ENCODE results near the gene LRRC71.

The LRRC71 gene

DNA sequence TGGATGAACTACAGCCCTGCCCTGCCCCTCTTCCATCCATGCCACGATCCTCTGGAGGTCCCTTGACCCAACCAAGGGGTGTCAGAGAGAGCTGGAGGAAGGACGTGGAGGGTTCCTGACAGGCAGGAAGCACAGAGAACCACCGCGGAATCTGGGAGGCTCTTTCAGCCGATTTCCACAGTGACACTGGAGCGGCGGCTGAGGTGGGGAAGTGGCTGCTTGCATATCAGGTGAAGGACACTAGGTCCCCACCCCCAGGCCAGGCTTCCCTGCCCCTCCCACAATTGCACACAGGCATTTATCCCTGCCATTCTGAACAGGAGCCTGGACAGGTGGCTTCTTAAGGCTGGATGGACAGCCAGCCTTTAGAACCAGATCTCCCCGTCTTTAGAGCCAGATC is 17.5 kb downstream of the LRRC71 start:
- Histone ChIP-seq H3K27me3 (ENCODE audit: control insufficient read depth, insufficient read depth, low read length) (no peaks in the 10 kb centered on the region), H3K36me3 (ENCODE audit: control insufficient read depth, insufficient read depth, low read length) (peaks cover 18% of the 10 kb centered on the region), H3K9ac (ENCODE audit: low read length) (no peak overlapping the region), H3K4me1 (ENCODE audit: control insufficient read depth, insufficient read depth, low read length) (no peaks in the 10 kb centered on the region), H3K4me3 (ENCODE audit: low read length) (no peak overlapping the region), H3K9me3 (ENCODE audit: control insufficient read depth, low read length) (no peaks in the 10 kb centered on the region)

DNA sequence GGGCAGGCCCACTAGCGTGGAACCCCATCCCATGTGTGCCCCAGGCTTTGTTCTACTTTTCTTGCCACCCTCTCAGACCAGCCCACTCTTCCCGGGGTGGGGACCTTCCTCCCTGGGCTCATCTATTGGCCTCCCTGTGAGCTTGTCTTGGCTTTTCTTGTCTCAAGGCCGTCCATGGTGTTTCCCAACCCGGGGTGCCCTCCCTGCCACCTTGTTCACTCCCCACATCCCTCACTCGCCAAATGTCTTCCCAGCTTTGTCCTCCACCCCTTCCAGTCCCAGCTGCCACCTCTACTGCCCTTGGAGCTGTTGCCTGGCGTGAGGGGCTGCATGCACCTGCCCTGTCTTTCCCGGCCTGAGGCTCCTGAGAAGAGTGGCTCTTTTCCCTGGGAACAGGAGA is 18.4 kb downstream of the LRRC71 start:
- no peaks in the 10 kb centered on the region for H3K4me1 ChIP-seq (ENCODE audit: control insufficient read depth, insufficient read depth, low read length)
- no peaks in the 10 kb centered on the region for H3K9me3 ChIP-seq (ENCODE audit: control insufficient read depth, low read length)
- no peak overlapping the region for H3K4me3 ChIP-seq (ENCODE audit: low read length)
- H3K9ac ChIP-seq (ENCODE audit: low read length): no peak overlapping the region
- H3K36me3 ChIP-seq (ENCODE audit: control insufficient read depth, insufficient read depth, low read length): peaks cover 18% of the 10 kb centered on the region
- no peaks in the 10 kb centered on the region for H3K27me3 ChIP-seq (ENCODE audit: control insufficient read depth, insufficient read depth, low read length)

DNA sequence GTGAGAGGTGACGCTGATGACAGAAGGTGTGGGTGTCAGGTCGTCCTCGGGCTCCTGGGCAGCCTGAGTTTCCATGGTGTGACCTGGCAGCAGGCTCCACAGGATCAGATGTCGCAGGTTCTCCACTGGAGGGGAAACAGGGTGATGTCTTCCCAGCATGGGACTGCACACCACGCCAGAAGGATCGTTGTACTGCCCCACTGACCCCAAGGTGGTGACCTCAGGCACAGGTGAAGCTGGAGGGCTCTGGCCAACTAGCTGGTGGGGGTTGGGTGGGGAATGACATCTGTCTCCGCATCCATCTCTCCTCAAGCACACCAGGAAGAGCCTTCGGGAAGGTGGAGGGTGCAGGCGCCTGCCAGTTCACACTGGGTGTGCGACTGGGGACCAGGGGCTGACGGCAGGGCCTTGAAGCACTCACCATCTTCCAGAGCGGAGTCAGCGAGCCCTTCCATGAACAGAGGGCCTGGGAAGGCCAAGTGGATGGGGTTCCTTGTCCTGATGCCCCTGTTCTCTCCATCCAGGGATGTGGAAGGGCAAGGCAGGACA is 19.4 kb downstream of the LRRC71 start:
- no peaks in the 10 kb centered on the region for H3K27me3 ChIP-seq (ENCODE audit: control insufficient read depth, insufficient read depth, low read length)

DNA sequence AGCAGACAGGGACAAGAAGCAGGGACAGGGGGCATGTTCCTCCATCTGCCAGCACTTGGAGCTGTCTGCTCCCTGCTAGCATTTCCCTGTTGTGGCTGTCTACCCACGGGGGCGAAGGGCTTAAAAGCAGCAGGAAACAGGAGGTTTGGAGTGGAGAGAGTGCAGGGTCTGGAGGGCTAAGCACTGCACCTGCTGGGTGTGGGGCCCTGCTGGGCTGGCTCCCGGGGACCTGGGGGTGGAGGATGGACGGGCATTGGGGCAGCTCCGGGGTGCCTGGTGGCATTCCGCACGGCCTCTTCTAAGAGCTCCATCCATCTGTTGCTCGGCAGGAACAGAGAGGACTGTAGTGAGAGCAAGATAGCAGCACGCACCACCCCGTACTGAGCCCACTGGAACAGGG is 21.2 kb downstream of the LRRC71 start:
- Histone ChIP-seq H3K27me3 (ENCODE audit: control insufficient read depth, insufficient read depth, low read length) (no peaks in the 10 kb centered on the region), H3K4me1 (ENCODE audit: control insufficient read depth, insufficient read depth, low read length) (no peaks in the 10 kb centered on the region), H3K4me3 (ENCODE audit: low read length) (no peak overlapping the region), H3K9ac (ENCODE audit: low read length) (no peak overlapping the region), H3K9me3 (ENCODE audit: control insufficient read depth, low read length) (no peaks in the 10 kb centered on the region), H3K36me3 (ENCODE audit: control insufficient read depth, insufficient read depth, low read length) (peaks cover 24% of the 10 kb centered on the region)

More for the DNA sequence above, 19.4 kb downstream of the LRRC71 start:
- Histone ChIP-seq H3K4me1 (ENCODE audit: control insufficient read depth, insufficient read depth, low read length) (no peaks in the 10 kb centered on the region), H3K9ac (ENCODE audit: low read length) (no peak overlapping the region), H3K9me3 (ENCODE audit: control insufficient read depth, low read length) (no peaks in the 10 kb centered on the region), H3K4me3 (ENCODE audit: low read length) (no peak overlapping the region), H3K36me3 (ENCODE audit: control insufficient read depth, insufficient read depth, low read length) (peaks cover 21% of the 10 kb centered on the region)

DNA sequence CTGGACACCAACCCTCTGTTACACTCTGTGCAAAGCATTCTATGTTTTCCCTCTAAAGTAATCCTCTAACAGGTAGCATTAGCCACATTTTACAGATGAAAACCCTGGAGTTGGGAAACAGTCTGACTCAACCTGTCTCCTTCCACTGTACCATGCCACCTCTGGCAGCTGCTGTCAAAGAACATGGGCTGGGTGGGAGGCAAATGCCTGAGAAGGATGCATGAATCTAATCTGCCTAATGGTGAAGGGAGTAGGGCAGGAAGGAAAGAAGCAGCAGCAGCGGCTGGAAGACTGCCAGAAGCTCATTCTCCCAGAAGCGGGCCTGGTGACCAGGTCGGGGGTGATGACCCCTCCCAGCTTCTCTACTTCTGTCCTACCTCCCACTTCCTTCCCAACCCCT is 21.7 kb downstream of the LRRC71 start:
- Histone ChIP-seq H3K36me3 (ENCODE audit: control insufficient read depth, insufficient read depth, low read length) (peaks cover 24% of the 10 kb centered on the region), H3K9me3 (ENCODE audit: control insufficient read depth, low read length) (no peaks in the 10 kb centered on the region), H3K27me3 (ENCODE audit: control insufficient read depth, insufficient read depth, low read length) (no peaks in the 10 kb centered on the region), H3K4me3 (ENCODE audit: low read length) (no peak overlapping the region), H3K9ac (ENCODE audit: low read length) (no peak overlapping the region), H3K4me1 (ENCODE audit: control insufficient read depth, insufficient read depth, low read length) (no peaks in the 10 kb centered on the region)

DNA sequence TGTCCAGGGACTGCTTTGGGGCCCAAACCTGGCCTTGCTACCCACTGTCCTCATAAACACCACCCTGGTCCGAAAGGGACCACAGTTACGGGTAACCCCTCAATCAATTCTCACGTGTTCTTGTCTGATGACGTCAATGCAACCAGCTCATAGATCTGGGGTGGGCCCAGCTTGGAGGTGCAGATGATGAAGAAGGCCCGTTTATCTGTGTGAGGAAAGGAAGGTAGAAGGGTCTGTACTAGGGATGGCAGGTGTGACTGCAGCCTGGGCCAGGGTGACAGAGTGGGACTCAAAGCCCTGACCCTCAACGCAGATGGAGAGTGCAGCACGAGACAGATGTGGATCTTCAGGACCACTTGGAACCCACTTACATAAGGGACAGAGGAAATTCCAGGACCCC is 22.1 kb downstream of the LRRC71 start:
- Histone ChIP-seq H3K27me3 (ENCODE audit: control insufficient read depth, insufficient read depth, low read length) (no peaks in the 10 kb centered on the region), H3K9me3 (ENCODE audit: control insufficient read depth, low read length) (no peaks in the 10 kb centered on the region), H3K36me3 (ENCODE audit: control insufficient read depth, insufficient read depth, low read length) (peaks cover 26% of the 10 kb centered on the region), H3K4me3 (ENCODE audit: low read length) (no peak overlapping the region), H3K9ac (ENCODE audit: low read length) (no peak overlapping the region), H3K4me1 (ENCODE audit: control insufficient read depth, insufficient read depth, low read length) (no peaks in the 10 kb centered on the region)

DNA sequence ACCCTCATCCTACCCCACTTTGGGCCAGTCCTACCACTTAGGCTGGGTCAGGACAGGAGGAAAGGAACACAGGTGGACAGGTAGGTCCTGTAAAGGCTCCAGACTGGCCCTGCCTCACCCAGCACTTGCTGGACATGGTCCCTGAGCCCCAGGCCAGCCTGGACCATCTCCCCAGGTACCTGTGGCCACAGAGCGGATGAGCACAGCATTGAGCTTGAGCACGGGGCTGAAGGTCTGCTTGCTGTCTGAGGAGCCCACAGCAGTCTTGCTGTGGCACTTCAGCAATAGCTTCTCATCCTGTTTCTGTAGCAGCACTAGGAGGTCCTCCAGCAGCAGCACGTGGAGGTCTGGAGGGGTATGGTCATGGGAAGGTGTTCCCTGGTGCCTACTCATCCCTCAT is 23.3 kb downstream of the LRRC71 start:
- Histone ChIP-seq H3K4me1 (ENCODE audit: control insufficient read depth, insufficient read depth, low read length) (no peaks in the 10 kb centered on the region), H3K4me3 (ENCODE audit: low read length) (no peak overlapping the region), H3K36me3 (ENCODE audit: control insufficient read depth, insufficient read depth, low read length) (peaks cover 38% of the 10 kb centered on the region), H3K9ac (ENCODE audit: low read length) (no peak overlapping the region), H3K27me3 (ENCODE audit: control insufficient read depth, insufficient read depth, low read length) (no peaks in the 10 kb centered on the region), H3K9me3 (ENCODE audit: control insufficient read depth, low read length) (no peaks in the 10 kb centered on the region)

DNA sequence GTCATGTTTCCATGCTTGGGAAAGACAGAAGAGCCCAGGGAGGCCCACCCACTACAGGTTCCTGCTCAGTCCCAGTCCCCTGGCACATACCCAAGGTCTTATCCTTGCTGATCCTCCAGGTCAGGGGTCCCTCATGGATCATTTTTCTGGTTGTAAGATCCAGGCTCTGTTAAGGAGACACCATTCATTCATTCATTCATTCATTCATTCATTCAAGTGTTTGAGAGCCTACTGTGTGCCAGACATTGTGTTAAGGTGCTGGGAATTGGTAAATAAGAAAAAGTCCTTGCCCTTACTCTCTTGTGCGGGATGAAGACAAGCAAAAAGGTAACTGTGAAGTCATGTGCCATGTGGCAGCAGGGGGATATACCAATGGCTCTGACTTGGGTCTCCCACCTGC is 23.8 kb downstream of the LRRC71 start:
- Histone ChIP-seq H3K9me3 (ENCODE audit: control insufficient read depth, low read length) (no peaks in the 10 kb centered on the region), H3K4me3 (ENCODE audit: low read length) (no peak overlapping the region), H3K36me3 (ENCODE audit: control insufficient read depth, insufficient read depth, low read length) (peaks cover 43% of the 10 kb centered on the region), H3K27me3 (ENCODE audit: control insufficient read depth, insufficient read depth, low read length) (no peaks in the 10 kb centered on the region), H3K4me1 (ENCODE audit: control insufficient read depth, insufficient read depth, low read length) (no peaks in the 10 kb centered on the region), H3K9ac (ENCODE audit: low read length) (no peak overlapping the region)

DNA sequence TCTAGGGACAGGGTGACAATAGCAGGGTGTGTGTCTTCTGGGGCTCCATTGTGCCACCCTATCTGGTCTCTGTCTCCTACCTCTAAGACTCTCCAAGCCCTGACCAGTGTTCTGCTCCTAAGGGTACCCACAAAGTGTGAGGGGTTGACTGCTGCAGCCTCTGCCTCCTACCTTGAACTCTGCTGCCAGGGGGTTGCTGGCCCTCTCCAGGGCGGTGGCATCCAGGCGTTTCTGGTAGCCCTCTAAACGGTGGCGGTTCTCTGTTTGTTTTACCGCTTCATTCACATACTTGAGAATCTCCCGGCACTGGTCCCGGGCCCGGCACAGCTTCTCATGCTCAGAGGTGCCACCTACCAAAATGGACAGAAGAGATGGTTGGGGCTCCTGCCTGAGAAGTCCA is 24.4 kb downstream of the LRRC71 start:
- H3K9me3 ChIP-seq (ENCODE audit: control insufficient read depth, low read length): no peaks in the 10 kb centered on the region
- no peaks in the 10 kb centered on the region for H3K27me3 ChIP-seq (ENCODE audit: control insufficient read depth, insufficient read depth, low read length)
- H3K9ac ChIP-seq (ENCODE audit: low read length): no peak overlapping the region
- H3K4me3 ChIP-seq (ENCODE audit: low read length): no peak overlapping the region
- H3K4me1 ChIP-seq (ENCODE audit: control insufficient read depth, insufficient read depth, low read length): no peaks in the 10 kb centered on the region
- H3K36me3 ChIP-seq (ENCODE audit: control insufficient read depth, insufficient read depth, low read length): peaks cover 41% of the 10 kb centered on the region

DNA sequence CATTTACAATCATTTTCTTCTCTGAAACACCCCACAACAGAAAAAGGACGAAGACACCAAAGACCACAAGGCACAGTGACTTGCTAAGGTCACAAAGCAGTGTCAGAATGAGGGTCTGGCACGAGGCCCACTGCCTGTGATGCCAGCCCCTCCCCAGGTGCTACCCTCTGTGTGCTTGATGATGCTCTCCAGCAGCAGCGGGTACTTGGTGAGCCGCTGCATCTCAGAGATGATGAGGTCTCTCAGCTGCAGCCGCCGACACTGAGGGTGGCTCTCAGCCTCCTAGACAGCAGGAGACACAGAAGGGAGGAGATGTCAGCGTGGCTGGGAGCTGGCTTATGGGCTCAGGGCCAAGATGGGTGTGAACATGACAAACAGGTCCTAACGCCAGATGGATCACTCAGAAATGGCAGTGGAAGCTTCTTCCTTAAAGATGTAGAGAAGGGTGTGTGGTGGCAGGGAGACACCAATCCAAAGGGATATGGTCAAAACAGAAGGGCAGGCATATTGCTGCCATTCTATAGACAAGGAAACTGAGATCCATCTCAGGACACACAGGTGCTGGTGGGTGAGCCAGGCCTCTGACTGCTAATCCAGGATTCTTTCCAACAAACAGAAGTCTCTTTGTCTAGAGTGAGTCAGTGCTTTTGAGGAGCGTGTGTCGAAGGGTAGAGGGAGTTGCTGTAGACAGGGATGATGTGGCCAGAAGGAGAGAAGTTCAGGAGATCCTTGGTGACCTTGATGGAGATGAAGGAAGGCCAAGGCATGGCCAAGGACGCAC is 25.6 kb downstream of the LRRC71 start:
- peaks cover 36% of the 10 kb centered on the region for H3K36me3 ChIP-seq (ENCODE audit: control insufficient read depth, insufficient read depth, low read length)
- no peaks in the 10 kb centered on the region for H3K4me1 ChIP-seq (ENCODE audit: control insufficient read depth, insufficient read depth, low read length)
- H3K9me3 ChIP-seq (ENCODE audit: control insufficient read depth, low read length): no peaks in the 10 kb centered on the region
- H3K9ac ChIP-seq (ENCODE audit: low read length): no peak overlapping the region
- H3K27me3 ChIP-seq (ENCODE audit: control insufficient read depth, insufficient read depth, low read length): no peaks in the 10 kb centered on the region
- H3K4me3 ChIP-seq (ENCODE audit: low read length): no peak overlapping the region

DNA sequence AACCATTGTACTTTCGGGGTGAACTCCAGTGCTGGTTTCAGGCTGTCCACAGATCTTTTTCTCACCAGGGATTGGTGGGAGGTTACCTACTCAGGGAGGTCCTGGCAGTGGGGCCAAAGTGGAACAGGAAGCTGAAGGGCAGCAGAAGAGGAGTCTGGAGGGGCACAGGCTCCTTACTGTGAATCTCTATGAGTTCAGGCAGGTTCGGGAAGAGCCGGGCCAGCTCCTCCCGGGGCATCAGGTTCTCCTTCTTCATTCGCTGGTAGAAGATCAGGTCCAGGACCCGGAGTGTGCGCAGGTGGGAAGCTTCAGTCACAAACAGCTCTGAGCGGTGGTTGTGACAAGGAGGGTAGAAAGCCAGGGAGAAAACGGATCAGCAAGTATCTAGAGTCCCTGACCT is 26.7 kb downstream of the LRRC71 start:
- H3K27me3 ChIP-seq (ENCODE audit: control insufficient read depth, insufficient read depth, low read length): no peaks in the 10 kb centered on the region
- no peak overlapping the region for H3K4me3 ChIP-seq (ENCODE audit: low read length)
- H3K9me3 ChIP-seq (ENCODE audit: control insufficient read depth, low read length): no peaks in the 10 kb centered on the region
- no peaks in the 10 kb centered on the region for H3K4me1 ChIP-seq (ENCODE audit: control insufficient read depth, insufficient read depth, low read length)
- peaks cover 32% of the 10 kb centered on the region for H3K36me3 ChIP-seq (ENCODE audit: control insufficient read depth, insufficient read depth, low read length)
- no peak overlapping the region for H3K9ac ChIP-seq (ENCODE audit: low read length)

DNA sequence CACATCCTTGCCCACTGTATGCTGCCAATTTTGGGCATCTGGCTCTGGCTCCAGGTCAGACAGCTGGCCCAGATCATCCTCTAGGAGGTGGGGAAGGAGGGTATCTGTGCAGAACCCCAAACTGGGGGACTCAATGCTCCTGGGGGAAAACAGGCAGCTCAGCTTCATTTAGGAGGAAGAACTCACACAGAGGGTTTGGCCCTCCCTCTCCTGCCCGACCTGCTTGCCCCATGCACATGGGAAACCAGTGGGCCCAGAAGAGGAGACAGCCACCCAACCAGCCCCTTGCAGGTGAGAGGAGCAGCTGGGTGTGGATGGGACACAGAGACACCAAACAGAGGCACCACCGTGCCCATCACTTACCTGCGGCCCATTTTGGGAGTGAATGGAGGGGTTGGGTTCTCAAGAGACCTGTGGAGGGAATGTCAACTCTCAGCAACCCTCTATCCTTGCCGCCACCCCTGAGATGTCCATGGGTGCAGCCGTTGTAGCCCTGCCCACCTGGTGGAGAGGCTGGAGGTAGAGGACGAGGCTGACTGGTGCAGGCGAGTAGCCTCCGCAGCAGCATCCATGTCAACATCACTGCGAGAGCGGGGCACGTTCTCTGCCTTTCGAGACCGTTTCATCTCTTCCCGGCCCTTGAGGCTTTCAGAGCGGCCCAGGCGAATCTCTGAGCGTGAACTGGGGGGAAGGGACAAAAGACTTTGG is 27.5 kb downstream of the LRRC71 start:
- Histone ChIP-seq H3K4me3 (ENCODE audit: low read length) (no peak overlapping the region), H3K9me3 (ENCODE audit: control insufficient read depth, low read length) (no peaks in the 10 kb centered on the region), H3K36me3 (ENCODE audit: control insufficient read depth, insufficient read depth, low read length) (peaks cover 31% of the 10 kb centered on the region), H3K4me1 (ENCODE audit: control insufficient read depth, insufficient read depth, low read length) (no peaks in the 10 kb centered on the region), H3K27me3 (ENCODE audit: control insufficient read depth, insufficient read depth, low read length) (no peaks in the 10 kb centered on the region), H3K9ac (ENCODE audit: low read length) (no peak overlapping the region)

Measured in mucosa of stomach (tissue), 1 donor.